OCI-LY1 (cell line): ENCODE measurements around the gene CHAT.

Experiments used
- H2AFZ ChIP-seq: fragments of 200-600 bp; sonication (generic), shearing (Covaris generic); 2 replicates; pipeline ENCODE4 v1.6.0; 2014; ENCODE audit warnings: antibody characterized with exemption, mild to moderate bottlenecking, low read length
- H3F3A ChIP-seq: fragments of 200-600 bp; sonication (generic), shearing (Covaris generic); 2 replicates; pipeline ENCODE4 v1.6.0; 2014; ENCODE audit warnings: mild to moderate bottlenecking, antibody characterized with exemption, low read length, moderate library complexity; ENCODE audit not compliant: insufficient read depth
- H3K27ac ChIP-seq: fragments of 200-600 bp; sonication (generic); 2 replicates; pipeline ENCODE4 v1.5.1; 2014; ENCODE audit warnings: low read length, mixed run types, mild to moderate bottlenecking, low read depth; ENCODE audit not compliant: poor library complexity, severe bottlenecking
- H3K27me3 ChIP-seq: fragments of 200-600 bp; sonication (generic); 2 replicates; pipeline ENCODE4 v1.6.0; 2014; ENCODE audit warnings: antibody characterized with exemption, mild to moderate bottlenecking, low read length, moderate library complexity; ENCODE audit not compliant: insufficient read depth
- H3K36me3 ChIP-seq: fragments of 200-600 bp; sonication (generic); 2 replicates; pipeline ENCODE4 v1.6.1; 2014; ENCODE audit warnings: mild to moderate bottlenecking, antibody characterized with exemption, low read length, moderate library complexity, mixed read lengths; ENCODE audit not compliant: insufficient read depth
- H3K4me1 ChIP-seq: fragments of 200-600 bp; sonication (generic); 2 replicates; pipeline ENCODE4 v1.5.1; 2014; ENCODE audit warnings: mild to moderate bottlenecking, low read length, moderate library complexity; ENCODE audit not compliant: insufficient read depth, severe bottlenecking
- H3K4me2 ChIP-seq: fragments of 200-600 bp; sonication (generic), shearing (Covaris generic); 2 replicates; pipeline ENCODE4 v1.6.1; 2014; ENCODE audit warnings: low read length
- H3K4me3 ChIP-seq: fragments of 200-600 bp; sonication (generic); 2 replicates; pipeline ENCODE4 v1.5.1; 2014; ENCODE audit warnings: low read length, low read depth, mild to moderate bottlenecking, mixed read lengths; ENCODE audit not compliant: poor library complexity, severe bottlenecking
- H3K79me2 ChIP-seq: fragments of 200-600 bp; shearing (Covaris generic); 2 replicates; pipeline ENCODE4 v1.6.1; 2016; ENCODE audit warnings: mixed run types, low read length, mixed read lengths; ENCODE audit not compliant: insufficient read depth
- H3K9ac ChIP-seq: fragments of 200-600 bp; sonication (generic), shearing (Covaris generic); 2 replicates; pipeline ENCODE4 v1.6.1; 2014; ENCODE audit warnings: mild to moderate bottlenecking, low read length, mixed read lengths
- H3K9me2 ChIP-seq: fragments of 200-600 bp; sonication (generic), shearing (Covaris generic); 2 replicates; pipeline ENCODE4 v1.6.1; 2014; ENCODE audit warnings: low read depth, mild to moderate bottlenecking, low read length, mixed read lengths
- H3K9me3 ChIP-seq: fragments of 200-600 bp; shearing (Covaris generic); 2 replicates; pipeline ENCODE4 v1.6.1; 2014; ENCODE audit warnings: low read length, mixed read lengths
- H4K20me1 ChIP-seq: fragments of 200-600 bp; sonication (generic), shearing (Covaris generic); 2 replicates; pipeline ENCODE4 v1.6.0; 2016; ENCODE audit warnings: mild to moderate bottlenecking, low read length; ENCODE audit not compliant: insufficient read depth
- EZH2 ChIP-seq: fragments of 200-600 bp; sonication (generic), shearing (Covaris generic); IDR thresholded peaks from 2 replicates; pipeline ENCODE4 v1.8.0; 2017; ENCODE audit warnings: borderline replicate concordance, mixed run types, mild to moderate bottlenecking, antibody characterized with exemption, low read length, moderate library complexity, mixed read lengths
- TF ChIP-seq, protein P1 (sequence below): fragments of 200-600 bp; sonication (generic), shearing (Covaris generic); IDR thresholded peaks from 2 replicates; pipeline ENCODE4 v1.5.1; 2017; ENCODE audit warnings: mild to moderate bottlenecking, antibody characterized with exemption, low read length, moderate library complexity, mixed read lengths

CHAT gene

DNA sequence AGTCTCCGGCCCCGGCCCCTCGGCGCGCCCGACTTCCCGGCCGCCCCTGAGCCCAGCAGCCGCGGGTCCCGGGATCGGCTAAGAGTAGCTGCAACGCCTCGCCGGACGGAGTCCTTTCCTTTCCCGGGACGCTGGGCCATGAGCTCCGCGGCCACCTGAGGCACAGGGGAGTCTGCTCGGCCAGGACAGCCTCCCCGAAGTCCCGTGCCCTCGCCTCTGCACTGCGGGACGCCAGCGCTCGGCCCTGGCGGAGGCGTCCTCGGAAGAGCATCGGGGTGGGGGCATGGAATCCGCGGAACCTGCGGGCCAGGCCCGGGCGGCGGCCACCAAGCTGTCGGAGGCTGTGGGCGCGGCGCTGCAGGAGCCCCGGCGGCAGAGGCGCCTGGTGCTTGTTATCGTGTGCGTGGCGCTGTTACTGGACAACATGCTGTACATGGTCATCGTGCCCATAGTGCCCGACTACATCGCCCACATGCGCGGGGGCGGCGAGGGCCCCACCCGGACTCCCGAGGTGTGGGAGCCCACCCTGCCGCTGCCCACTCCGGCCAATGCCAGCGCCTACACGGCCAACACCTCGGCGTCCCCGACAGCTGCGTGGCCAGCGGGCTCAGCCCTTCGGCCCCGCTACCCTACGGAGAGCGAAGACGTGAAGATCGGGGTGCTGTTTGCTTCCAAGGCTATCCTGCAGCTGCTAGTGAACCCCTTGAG, 3.2 kb upstream of the CHAT start:
- TF ChIP-seq EZH2: no peak
- TF ChIP-seq, protein P1, sequence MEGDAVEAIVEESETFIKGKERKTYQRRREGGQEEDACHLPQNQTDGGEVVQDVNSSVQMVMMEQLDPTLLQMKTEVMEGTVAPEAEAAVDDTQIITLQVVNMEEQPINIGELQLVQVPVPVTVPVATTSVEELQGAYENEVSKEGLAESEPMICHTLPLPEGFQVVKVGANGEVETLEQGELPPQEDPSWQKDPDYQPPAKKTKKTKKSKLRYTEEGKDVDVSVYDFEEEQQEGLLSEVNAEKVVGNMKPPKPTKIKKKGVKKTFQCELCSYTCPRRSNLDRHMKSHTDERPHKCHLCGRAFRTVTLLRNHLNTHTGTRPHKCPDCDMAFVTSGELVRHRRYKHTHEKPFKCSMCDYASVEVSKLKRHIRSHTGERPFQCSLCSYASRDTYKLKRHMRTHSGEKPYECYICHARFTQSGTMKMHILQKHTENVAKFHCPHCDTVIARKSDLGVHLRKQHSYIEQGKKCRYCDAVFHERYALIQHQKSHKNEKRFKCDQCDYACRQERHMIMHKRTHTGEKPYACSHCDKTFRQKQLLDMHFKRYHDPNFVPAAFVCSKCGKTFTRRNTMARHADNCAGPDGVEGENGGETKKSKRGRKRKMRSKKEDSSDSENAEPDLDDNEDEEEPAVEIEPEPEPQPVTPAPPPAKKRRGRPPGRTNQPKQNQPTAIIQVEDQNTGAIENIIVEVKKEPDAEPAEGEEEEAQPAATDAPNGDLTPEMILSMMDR: no peak
- no peaks in the 10 kb centered on the region for H4K20me1 ChIP-seq
- H3K4me3 ChIP-seq: no peak overlapping the region

DNA sequence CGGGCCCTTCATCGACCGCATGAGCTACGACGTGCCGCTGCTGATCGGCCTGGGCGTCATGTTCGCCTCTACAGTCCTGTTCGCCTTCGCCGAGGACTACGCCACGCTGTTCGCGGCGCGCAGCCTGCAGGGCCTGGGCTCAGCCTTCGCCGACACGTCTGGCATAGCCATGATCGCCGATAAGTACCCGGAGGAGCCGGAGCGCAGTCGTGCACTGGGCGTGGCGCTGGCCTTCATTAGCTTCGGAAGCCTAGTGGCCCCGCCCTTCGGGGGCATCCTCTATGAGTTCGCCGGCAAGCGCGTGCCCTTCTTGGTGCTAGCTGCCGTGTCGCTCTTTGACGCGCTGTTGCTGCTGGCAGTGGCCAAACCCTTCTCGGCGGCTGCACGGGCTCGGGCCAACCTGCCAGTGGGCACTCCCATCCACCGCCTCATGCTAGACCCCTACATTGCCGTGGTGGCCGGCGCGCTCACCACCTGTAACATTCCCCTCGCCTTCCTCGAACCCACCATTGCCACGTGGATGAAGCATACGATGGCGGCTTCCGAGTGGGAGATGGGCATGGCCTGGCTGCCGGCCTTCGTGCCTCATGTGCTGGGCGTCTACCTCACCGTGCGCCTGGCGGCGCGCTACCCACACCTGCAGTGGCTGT, 2.5 kb upstream of the CHAT start:
- Histone ChIP-seq H3K4me2 (no peak overlapping the region), H3F3A (no peaks in the 10 kb centered on the region), H3K36me3 (no peaks in the 10 kb centered on the region), H3K9me2 (no peaks in the 10 kb centered on the region), H3K79me2 (no peaks in the 10 kb centered on the region), H3K9me3 (no peaks in the 10 kb centered on the region), H3K9ac (no peak overlapping the region), H2AFZ (no peak overlapping the region), H3K27me3 (no peaks in the 10 kb centered on the region), H4K20me1 (no peaks in the 10 kb centered on the region), H3K4me1 (no peaks in the 10 kb centered on the region), H3K27ac (no peak overlapping the region), H3K4me3 (no peak overlapping the region)
- TF ChIP-seq, protein P1: no peak
- TF ChIP-seq EZH2: no peak

More for the DNA sequence above, 3.2 kb upstream of the CHAT start:
- Histone ChIP-seq H3K27me3 (no peaks in the 10 kb centered on the region), H3K36me3 (no peaks in the 10 kb centered on the region), H3K4me2 (no peak overlapping the region), H2AFZ (no peak overlapping the region), H3K9me2 (no peaks in the 10 kb centered on the region), H3F3A (no peaks in the 10 kb centered on the region), H3K79me2 (no peaks in the 10 kb centered on the region), H3K4me1 (no peaks in the 10 kb centered on the region), H3K9me3 (no peaks in the 10 kb centered on the region), H3K27ac (no peak overlapping the region), H3K9ac (no peak overlapping the region)

GRCh38 chr10:49611816-49612512, 1.9 kb upstream of the CHAT start:
- H3K4me2 ChIP-seq: no peak overlapping the region
- H3K27me3 ChIP-seq: no peaks in the 10 kb centered on the region
- no peaks in the 10 kb centered on the region for H3F3A ChIP-seq
- TF ChIP-seq, protein P1: no peak
- TF ChIP-seq EZH2: no peak
- no peaks in the 10 kb centered on the region for H3K79me2 ChIP-seq
- H3K4me1 ChIP-seq: no peaks in the 10 kb centered on the region
- no peaks in the 10 kb centered on the region for H3K9me3 ChIP-seq
- no peaks in the 10 kb centered on the region for H4K20me1 ChIP-seq
- H2AFZ ChIP-seq: no peak overlapping the region
- H3K9me2 ChIP-seq: no peaks in the 10 kb centered on the region
- H3K36me3 ChIP-seq: no peaks in the 10 kb centered on the region
- H3K27ac ChIP-seq: no peak overlapping the region
- H3K9ac ChIP-seq: no peak overlapping the region
- H3K4me3 ChIP-seq: no peak overlapping the region
